Measurements from ENCODE around the gene LAMA3.

GRCh38 chr18:23793051-23793450 is 103.8 kb downstream of the LAMA3 start:
- TF ChIP-seq POLR2A (IDR thresholded peaks at IDR 0.05), result no peak
- no peak for TF ChIP-seq CTCF (IDR thresholded peaks at IDR 0.05)
- no peak for TF ChIP-seq EP300 (IDR thresholded peaks at IDR 0.05)

Measured in tibial nerve (tissue), 4 donors.